BE2C (cell line): Measurements from ENCODE around the gene SMYD4.
"Not testable (repeated sequence)": the region's sequence is repeated elsewhere in the genome, so short reads cannot be mapped to it uniquely, and the experiment has no call there.

Experiments used
- DNase-seq: peaks from one replicate; pipeline ENCODE4 v3.0.0-alpha.2; 2020
- H3K27me3 ChIP-seq: fragments of 250-450 bp; sonication (Bioruptor Pico); 2 replicates; pipeline ENCODE4 v1.5.1; 2020; ENCODE audit warnings: mild to moderate bottlenecking
- H3K36me3 ChIP-seq: fragments of 250-450 bp; sonication (Bioruptor Pico); 2 replicates; pipeline ENCODE4 v1.5.1; 2020; ENCODE audit warnings: mild to moderate bottlenecking
- H3K4me1 ChIP-seq: fragments of 250-450 bp; sonication (Bioruptor Pico); 2 replicates; pipeline ENCODE4 v1.5.1; 2020
- H3K4me3 ChIP-seq: 2 replicates; pipeline ENCODE4 v1.5.1; 2011; ENCODE audit warnings: low read depth, low read length
- H3K9me3 ChIP-seq: fragments of 250-450 bp; sonication (Bioruptor Pico); 2 replicates; pipeline ENCODE4 v1.5.1; 2020
- CTCF ChIP-seq: IDR thresholded peaks from 2 replicates; pipeline ENCODE4 v1.5.1; 2012; ENCODE audit warnings: mild to moderate bottlenecking, low read depth, low read length

The SMYD4 gene

DNA sequence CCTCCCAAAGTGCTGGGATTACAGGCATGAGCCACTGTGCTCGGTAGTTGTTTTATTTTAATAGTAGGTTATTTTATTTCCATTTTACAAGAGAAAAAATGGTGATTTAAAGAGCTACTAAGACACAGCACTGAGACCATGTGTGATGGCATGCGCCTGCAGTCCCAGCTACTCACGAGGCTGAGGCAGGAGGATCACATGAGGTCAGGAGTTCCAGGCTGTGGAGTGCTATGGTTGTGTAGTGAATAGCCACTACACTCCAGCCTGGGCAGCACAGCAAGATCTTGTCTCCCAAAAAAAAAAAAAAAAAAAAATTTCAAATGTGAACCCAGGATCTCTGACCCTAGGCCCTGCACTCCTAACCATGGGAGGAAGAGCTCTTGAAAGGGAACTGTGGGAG, 64.1 kb downstream of the SMYD4 start:
- H3K4me1 ChIP-seq, result peaks cover 16% of the 10 kb centered on the region
- no peak for DNase-seq
- H3K36me3 ChIP-seq, result no peaks in the 10 kb centered on the region
- no peak for TF ChIP-seq CTCF
- no peaks in the 10 kb centered on the region for H3K9me3 ChIP-seq
- no peak overlapping the region for H3K4me3 ChIP-seq
- no peaks in the 10 kb centered on the region for H3K27me3 ChIP-seq

DNA sequence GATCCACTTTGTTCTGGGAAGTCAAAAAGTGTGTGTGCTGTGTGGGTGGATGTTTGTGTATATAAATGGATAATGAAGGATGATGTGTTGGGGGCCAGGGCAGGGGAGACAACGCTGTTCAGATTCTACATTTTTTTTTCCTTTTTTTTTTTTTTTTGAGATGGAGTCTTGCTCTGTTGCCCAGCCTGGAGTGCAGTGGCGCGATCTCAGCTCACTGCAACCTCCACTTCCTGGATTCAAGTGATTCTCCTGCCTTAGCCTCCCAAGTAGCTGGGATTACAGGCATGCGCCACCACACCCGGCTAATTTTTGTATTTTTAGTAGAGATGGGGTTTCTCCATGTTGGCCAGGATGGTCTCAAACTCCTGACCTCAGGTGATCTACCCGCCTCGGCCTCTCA, 65.0 kb downstream of the SMYD4 start:
- H3K36me3 ChIP-seq, H3K4me3 ChIP-seq, H3K27me3 ChIP-seq, H3K9me3 ChIP-seq, DNase-seq: not testable (repeated sequence)
- H3K4me1 ChIP-seq, result peaks cover 16% of the 10 kb centered on the region

DNA sequence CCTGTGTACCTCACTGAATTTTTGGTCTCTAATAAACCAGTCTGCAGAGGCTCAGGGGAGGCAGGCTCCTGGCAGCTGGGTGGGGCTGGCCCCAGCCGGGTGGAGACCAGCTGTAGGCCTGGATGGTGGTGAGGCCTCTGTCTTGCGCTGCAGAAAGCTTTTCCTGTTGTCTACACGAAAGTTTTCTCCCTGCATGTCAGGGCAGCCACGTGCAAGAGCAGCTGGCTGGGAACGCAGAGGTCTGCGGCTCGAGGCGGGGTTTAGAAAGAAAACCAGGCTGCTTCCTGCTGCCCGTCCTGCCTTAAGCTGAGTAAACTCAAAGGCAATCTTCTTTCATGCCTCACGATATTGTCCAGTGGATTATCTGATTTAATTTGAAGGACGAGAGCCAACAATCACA, 65.4 kb downstream of the SMYD4 start:
- DNase-seq, result peak; percentile 62
- Histone ChIP-seq H3K4me3 (no peak overlapping the region), H3K4me1 (peaks cover 16% of the 10 kb centered on the region), H3K36me3 (no peaks in the 10 kb centered on the region), H3K27me3 (no peaks in the 10 kb centered on the region), H3K9me3 (no peaks in the 10 kb centered on the region)
- TF ChIP-seq CTCF, result no peak

- H3K27me3 ChIP-seq, result no peaks in the 10 kb centered on the region
- no peak for TF ChIP-seq CTCF
- H3K36me3 ChIP-seq, result no peaks in the 10 kb centered on the region
- H3K4me1 ChIP-seq, result peaks cover 16% of the 10 kb centered on the region
- H3K9me3 ChIP-seq, result no peaks in the 10 kb centered on the region
- peak overlapping the region; percentile 20 for H3K4me3 ChIP-seq
- DNase-seq, result peak; percentile 76
These were observed 66.5 kb downstream of the SMYD4 start for GRCh38 chr17:1762901-1763898.

- Histone ChIP-seq H3K4me1 (peaks cover 16% of the 10 kb centered on the region), H3K4me3 (peak overlapping the region; percentile 20; the same call in 1 of the 2 replicates)
These were observed 67.3 kb downstream of the SMYD4 start for GRCh38 chr17:1762233-1762900.

DNA sequence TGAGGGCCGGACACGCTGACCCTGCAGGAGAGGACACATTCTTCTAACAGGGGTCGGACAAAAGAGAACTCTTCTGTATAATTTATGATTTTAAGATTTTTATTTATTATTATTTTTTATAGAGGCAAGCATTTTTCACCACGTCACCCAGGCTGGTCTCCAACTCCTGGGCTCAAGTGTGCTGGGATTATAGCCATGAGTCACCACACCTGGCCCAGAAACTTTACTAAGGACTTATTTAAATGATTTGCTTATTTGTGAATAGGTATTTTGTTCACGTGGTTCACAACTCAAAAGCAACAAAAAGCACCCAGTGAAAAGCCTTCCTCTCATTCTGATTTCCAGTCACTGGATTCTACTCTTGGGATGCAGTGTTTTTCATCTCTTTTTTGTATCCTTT, 70.2 kb downstream of the SMYD4 start:
- Histone ChIP-seq H3K4me1 (peaks cover 30% of the 10 kb centered on the region), H3K36me3 (no peaks in the 10 kb centered on the region), H3K4me3 (no peak overlapping the region), H3K9me3 (no peaks in the 10 kb centered on the region), H3K27me3 (no peaks in the 10 kb centered on the region)
- no peak for TF ChIP-seq CTCF
- no peak for DNase-seq

More at GRCh38 chr17:1762233-1762900, 67.3 kb downstream of the SMYD4 start:
- H3K9me3 ChIP-seq, result no peaks in the 10 kb centered on the region
- TF ChIP-seq CTCF, result no peak
- H3K27me3 ChIP-seq, result no peaks in the 10 kb centered on the region
- H3K36me3 ChIP-seq, result no peaks in the 10 kb centered on the region
- DNase-seq, result peak; percentile 38
